CD4-positive, alpha-beta T cell treated with Interferon alpha-2 for 1 hour (primary cell): ENCODE data around the gene CHD8.
"Not testable (repeated sequence)": the region's sequence is repeated elsewhere in the genome, so short reads cannot be mapped to it uniquely, and the experiment has no call there.

Source experiments
- DNase-seq, 2 donors: peaks; one replicate each; pipeline ENCODE4 v3.0.0-alpha.2; 2020 to 2022

Gene CHD8

DNA sequence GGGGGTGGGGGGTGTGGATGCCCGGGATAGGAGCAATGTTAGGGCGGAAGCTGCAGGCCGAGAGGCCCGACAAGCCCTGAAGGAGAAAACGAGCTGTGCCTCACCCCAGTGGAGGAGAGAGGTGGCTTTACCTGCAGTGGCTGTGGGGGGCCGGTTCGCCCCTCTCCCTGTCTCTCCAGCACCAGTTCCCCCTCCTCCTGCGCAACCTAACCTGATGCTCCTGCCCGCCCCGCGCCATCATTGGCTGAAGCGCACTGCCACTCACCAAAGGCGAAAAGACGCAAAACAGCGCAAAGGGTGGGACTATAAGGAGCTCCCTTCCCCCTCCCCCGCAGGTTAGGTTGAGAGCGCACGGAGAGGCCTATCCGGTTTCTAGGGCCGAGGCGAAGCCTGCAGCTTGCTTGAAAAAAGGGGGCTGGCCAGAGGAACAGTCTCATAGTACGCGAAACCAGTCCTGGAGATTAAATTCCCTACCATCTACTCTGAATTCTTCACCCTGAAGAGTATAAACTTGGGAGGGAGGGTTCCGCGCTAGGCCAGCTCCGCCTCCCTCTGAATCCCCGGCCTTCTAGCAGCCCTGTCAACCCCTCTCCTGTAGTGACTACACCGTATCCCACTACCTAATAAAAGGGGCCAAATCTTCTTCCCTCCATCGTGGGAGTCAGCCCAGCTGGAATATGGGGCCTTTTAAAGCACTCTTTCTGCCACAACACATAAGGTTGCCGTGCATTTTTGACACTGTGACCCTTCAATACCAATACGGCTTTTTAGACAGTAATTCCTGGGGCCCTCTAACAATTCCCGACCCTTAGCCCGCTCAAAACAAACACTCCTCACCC lies 18.6 kb downstream of the CHD8 start:
- peak; percentile 98 to 99 for DNase-seq

DNA sequence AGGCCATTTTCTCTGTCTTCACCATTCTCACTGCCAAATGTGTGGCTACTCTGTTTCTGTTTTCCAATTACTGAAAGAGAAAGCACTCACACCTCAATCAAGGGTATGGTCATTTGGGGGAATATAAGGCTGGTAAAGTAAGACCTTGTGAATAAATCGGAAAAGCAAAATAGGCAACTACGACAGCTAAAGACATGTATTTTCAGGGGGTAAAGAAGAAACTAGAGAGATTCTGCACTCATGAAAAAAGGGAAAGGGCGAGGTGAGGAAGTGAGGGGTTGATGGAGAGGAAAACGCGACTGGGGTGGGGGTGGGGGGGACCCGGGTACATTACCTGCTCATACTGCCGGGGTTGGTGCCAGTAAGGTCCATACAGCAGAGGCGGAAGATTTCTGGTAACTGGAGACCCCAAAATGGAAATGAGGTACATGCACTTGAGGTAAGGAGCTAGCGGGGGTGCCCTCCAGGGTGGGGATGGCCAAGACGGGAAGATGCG lies 19.3 kb downstream of the CHD8 start:
- DNase-seq: no peak

DNA sequence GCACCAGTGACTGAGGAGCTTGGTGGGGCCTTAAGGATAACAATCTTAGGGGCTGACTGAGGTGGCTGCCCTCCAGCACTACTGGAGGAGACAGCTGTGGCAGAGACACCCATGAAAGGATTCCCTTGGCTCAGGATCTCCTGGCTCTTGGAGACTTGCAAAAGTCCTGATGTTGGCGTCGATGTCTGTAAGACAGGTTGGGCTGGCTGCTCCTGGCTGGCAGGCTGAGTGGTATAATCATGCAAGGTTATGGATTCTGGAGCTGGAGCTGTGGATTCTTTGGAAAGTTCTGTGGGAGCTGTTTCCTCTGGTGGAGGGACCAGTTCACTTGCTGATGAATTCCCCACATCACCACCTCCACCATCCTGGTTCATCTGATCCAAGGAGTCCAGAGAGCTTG lies 24.8 kb downstream of the CHD8 start:
- DNase-seq: no peak

DNA sequence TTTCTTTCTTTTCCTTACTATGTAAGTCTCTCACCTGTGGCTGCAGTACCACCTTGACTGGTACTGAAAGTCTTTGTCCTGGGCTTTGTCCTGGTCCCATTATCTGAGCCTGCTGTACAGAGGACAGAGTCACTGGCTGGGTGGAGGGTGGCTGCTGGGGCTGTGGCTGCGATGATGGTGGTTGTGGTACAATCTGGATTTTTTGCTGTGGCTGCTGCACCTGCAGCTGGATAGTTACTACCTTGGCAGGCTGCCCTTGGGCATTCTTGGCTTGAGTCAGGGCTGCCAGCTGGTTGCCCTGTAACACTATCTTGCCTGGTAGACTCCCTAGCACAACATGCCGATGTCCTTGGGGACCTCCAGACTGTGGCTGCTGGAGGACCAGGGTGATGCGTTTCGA lies 27.0 kb downstream of the CHD8 start:
- DNase-seq: no peak

DNA sequence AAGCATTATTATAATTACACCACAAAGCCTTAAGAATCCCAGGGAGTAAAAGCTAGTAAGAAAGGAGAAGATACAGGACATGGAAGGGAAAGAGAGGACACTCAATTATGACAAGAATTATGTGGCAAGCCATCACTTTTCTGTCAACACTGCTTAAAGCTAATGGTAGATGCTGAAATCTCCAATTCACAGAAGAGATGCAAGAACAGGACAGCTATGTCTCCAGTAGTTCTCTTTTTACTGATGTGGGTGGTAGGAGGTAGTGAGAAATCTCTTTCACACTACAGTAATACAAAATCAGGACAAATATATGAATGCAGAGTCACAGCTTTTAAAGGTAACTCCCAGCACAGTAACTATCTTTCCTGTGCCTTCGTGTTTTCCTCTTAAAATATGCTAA lies 29.2 kb downstream of the CHD8 start:
- DNase-seq: no peak

DNA sequence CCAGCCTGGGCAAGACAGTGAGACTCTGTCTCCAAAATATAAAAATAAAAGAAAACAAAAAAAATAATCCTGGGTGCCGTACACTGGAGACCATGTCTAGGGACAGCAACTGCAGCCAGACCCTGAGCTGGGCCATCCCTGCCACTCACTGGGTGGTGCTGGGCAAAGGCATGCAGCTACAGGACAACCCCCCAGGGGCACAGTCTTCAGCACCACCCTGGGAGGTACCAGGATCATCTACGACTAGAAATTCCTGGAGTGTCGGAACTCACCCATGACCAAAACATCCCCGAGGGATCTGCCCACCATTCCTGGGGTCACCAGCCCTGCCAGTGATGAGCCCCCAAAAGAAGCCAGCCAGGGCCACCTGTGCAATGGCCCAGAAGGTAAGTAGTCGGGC lies 36.4 kb downstream of the CHD8 start:
- DNase-seq: no peak

DNA sequence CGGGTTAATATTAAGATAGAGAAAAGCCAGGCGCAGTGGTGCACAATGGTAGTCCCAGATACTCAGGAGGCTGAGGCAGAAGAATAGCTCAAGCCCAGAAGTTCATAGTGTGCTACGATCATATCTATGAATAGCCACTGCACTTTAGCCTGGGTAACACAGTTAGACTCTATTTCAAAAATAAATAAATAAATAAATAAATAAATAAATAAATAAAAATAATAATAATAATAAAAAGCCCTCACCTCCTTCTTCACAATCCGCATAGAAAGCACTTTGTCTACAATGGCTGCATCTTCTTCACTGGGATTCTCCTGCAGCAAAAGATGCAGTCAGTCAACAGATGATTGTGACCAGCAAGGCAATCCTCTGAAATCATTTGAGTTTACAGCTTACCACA lies 40.6 kb downstream of the CHD8 start:
- no peak for DNase-seq

DNA sequence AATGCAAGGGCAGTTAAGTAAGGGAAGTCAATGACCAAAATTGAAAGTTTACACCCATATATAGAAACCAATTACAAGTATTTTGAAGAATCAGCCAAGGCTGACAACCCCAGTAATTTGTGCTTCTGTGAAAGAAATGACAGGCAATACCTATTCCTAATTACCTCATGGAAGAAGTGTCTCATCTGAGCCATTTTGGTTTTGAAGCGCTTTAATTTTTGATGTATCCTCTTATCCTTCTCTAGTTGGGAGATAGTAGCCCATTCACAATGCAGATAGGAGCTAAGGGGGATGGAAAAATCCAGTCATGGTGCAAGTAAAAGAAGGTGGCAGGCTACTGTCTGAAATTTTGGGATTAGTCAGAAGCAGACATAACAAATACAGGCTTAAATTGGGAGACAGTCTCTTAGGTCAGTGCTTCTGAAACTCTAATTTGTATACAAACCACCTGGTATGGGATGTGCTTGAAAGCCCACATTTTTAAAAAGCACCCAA lies 41.7 kb downstream of the CHD8 start:
- no peak for DNase-seq

DNA sequence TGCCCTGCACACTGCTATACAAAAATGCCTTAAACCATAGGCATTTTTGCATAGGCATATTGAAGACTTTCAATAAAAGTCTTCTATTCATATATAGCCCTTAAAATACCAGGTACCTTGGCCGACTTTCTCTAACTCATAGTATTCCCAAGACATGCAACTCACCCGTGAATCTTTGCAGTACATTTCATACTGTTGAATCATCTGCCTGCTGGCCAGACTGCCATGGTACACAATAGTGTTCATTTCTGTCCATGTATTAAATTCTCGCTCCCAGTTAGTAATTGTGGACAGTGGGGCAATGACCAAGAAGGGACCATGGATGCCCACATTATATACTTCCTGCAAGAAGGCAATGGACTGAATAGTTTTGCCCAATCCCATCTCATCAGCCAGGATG lies 47.8 kb downstream of the CHD8 start:
- no peak for DNase-seq

DNA sequence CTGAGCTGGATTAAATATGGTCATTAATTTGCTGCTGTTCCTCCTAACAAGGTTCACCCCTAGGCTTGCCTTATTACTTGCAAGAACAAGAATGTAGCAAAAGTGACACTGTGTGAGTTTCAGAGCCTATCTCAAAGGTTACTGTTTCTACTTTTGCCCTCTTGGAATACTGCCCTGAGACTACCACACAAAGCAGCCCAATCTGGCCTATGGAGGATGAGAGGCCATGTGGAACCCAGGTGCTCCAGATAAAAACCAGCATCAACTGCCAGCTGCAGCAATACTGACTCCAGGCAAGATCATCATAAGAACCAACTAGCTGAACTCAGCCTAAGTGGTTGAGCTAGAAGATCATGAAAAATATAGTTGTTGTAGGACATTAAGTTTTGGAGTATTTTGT lies 49.7 kb downstream of the CHD8 start:
- no peak for DNase-seq

DNA sequence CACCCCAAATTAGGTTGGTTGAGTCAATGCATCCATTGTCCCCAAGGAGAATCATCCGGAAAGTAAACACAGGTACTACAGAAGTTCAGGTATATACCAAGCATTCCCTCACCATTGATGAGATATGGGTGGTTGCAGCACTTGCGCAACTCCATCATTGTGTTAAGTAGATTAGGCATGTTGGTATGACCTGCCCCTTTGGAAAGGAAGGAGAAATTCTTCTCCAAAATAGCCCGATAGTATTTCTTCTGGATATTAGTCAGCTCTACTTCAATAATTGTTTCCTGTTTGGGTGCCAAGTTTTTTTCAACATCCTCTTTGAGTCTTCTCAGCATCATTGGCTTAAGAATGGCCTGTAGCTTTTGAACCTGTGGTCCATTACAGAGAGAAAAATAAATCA lies 50.8 kb downstream of the CHD8 start:
- DNase-seq: no peak

DNA sequence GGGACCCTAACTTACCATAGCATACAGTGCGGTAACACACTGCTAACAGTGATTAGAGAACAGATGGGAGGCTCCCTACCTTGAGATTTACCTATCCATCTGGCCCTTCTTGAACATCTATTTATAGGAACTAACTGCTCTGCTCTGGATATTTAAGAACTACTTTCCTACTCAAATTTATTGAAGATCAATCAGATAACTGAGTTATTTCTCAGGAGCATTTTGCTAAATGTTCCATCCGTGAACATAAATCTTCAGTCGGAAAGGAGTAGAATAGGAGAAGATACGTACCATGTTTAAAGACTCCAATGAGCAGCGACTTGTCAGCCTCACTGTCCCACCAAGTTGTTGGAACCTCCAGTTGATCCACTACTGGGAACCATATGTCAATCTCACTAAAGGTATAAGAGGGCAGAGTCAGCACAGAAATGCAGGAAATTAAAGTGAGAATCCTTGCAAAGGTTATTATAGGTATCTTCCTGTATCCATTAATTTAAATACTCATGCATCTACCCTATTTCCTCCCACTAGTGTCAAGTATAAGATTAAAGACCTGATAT lies 56.5 kb downstream of the CHD8 start:
- DNase-seq: no peak

DNA sequence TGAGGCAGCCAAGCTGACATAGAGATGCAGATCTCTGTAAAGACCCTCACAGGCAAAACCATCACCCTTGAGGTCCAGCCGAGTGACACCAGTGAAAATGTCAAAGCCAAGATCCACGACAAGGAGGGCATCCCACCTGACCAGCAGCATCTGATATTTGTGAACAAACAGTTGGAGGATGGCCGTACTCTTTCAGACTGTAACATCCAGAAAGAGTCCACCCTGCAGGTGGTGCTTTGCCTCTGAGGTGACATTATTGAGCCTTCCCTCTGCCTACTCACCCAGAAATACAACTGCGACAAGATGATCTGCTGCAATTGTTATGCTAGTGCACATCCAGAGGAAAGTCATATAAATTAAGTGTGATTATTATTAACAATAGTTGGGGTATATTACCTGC lies 57.0 kb downstream of the CHD8 start:
- no peak for DNase-seq

DNA sequence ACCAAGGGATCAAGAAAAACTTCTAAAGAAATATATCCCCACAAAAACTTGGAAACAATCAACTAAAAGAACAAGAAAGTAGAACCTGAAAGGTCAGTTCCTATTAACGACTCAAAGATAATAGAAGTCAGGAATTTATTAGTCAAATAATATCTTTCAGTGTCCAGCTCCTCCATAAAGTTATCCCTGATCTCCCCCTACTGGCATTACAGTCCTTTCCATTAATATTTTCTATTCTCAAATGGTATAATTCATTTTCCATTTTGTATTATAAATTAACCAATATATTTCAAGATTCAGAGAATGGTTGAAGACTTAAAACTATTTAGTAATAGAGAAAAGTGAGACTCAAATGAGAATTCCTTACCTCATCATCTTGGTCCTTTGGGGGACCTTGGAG lies 60.5 kb downstream of the CHD8 start:
- DNase-seq: no peak

DNA sequence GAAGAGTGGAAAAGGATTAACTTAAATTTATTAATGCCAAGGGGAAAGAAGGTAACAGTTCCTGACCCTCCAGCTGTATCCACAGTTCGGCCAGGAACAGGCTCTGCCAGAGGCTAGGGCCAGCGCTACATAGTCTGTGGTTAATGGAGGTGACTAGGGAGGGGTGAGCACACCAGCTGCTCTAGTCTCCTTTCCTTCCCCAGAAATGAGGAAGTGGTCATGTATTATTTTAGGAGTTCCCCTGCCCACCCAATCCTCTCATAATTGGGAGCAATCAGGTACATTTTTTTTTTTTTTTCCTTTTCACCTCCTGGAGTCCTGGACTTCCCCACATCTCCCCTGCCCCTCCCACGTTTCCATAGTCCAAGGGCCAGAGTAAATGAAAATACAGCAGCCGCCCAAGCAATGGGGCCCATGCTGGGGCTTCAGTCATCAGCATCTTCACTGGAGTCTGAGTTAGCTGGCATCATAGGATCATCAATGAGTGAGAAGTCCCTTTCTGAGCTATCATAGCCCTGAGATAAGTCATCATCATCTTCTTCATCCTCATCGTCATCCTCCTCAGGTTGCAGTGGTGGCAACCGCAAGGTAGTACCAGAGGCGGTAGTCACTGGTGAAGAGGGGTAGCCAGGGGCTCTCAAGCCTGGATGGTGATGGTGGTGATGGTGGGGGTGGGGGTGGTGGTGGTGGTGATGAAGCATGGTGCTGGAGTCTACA lies 70.6 kb downstream of the CHD8 start:
- DNase-seq: peak in 1 of 2 donors; percentile 17

DNA sequence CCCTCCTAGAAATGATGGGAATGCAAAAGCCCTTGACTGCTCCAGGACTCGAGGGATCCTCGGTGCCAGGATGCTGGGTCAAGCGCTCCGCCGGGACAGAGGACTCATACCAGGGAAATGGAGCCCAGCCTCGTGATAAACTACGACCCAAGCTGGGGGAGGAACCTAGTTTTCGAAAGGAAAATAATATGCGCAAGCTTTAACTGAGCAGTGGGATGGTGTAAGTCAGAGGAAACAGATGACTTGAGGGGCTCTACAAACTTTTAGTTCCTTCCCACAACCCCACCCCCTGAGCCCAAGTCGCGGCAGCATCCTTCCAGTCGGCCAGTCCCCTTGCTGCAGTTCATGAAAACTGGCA lies 71.5 kb downstream of the CHD8 start:
- no peak for DNase-seq

DNA sequence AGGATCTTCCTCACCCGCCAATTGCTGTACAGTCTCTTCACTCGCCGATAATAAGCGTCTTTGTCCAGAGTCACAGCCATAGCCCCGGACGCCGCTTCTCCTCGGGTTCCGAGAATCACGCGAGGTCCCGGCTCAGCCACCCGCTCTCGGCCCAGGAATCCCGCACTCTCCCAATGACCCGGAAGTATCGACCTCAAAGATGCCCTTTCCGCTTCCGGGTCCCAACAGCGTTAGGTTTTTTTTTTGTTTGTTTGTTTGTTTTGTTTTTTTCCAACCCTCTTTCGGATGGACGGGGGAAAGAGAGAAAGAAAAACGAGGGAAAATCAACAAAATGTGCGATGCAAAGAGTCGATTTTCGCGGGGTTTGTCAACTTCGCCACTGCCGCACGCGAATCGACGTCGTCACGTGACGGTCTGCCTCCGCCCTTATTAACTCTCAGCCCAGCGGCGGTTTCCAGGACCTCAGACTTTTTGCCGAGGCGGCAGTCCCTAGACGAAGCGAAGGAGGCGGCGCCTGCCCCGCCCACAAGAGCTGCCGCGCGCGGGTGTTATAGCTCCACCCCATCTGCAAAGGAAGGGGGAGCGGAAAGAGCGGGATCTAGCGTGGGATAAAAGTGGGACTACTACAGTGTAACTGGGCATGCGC lies 72.0 kb downstream of the CHD8 start, which contains the start of gene SUPT16H:
SUPT16H (minus strand) TSS at position 172 of the 646 bp plus-strand sequence; CDS start at position 80, 92 bp downstream.
- peak; percentile 91 to 94 for DNase-seq

DNA sequence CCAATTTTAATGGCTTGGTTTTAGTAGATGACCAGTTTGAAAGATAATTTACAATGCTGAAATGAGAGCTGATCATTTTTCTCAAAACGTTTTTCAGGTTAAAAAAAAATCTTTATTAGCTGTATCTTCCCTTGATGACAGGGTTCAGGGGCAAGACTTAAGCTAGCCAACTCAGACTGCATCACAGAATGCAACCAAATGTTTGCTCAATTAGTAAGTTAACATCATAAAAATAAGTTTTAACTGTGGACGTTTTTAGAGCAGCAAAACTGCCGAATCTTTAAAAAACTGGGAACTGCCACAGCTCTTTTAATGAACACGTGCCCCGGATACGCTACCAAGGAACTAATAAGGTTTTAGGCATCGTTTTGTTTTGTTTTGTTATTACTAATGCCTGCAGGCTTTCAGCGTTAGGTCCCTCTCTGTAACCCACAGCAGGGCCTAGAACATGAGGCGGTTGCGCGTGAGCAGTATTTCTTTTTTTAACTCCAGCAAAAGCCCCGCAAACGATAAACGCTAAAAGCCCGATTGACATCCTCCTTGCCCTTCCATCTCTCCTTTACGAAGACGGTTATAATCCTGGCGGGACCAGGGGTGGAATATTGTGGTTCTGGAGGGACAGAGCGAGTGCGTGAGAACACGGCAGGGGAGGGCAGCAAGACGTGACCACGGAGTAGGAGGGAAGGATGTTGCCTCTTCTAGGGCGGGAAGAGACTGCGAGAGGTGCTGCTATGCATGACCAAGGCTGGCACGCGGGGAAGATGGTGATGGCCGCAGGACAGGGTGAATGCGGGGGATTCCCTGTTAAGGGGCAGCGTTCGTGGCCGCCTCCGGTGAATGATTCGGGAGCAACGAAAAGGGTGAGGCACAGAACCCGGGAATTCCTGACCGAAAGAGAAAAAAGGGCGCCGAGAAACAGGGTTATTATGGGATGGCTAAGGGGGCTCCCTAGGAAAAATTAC lies 72.8 kb downstream of the CHD8 start:
- DNase-seq: peak; percentile 15 to 49

DNA sequence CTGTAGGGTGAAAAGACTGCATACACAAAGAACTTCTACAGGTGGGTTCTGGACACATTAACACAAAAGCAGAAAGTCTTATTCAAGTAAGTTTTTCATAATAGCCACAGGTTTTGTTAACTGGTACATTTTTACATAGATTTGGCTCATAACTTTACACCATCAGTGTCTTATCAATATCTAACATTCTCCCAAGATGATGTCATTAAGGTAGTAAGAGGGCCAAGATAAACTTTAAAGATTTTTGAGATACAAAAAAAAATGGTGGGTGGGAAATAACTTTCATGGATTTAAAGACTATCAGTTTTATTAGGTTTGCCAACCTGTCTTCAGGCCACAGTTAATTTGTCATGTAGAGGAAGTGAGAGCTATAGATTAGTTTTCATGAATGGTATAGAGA lies 73.8 kb downstream of the CHD8 start:
- DNase-seq: no peak

DNA sequence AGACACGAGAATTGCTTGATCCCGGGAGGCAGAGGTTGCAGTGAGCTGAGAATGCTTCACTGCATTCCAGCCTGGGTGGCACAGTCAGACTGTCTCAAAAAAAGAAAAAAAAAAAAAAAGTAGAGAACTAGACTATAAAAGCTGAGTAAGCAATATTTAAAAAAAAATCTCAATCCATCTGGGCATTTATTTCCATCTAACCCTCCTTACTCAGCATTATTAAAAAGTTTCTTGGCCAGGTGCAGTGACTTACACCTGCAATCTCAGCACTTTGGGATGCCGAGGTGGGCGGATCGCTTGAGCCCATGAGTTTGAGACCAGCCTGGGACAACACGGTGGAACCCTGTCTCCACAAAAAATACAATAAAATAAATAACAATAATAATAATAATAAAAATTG lies 76.6 kb downstream of the CHD8 start:
- no peak for DNase-seq

DNA sequence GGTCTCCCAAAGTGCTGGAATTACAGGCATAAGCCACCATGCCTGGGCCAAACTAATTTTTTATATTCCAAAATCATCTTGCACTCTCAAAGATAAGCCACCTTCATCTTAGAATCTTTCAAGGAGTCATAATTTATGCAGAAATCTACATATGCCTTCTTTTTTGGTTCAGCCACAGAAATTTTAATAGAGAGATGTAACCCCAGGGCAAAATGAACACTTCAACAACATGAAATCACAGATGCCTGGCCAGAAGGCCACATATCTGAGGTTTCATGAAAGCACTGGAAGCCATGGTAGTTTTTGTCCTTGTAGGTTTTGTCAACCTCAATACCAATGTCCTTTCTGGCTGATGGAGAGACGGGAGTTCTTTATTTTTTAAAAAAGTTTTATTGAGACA lies 81.9 kb downstream of the CHD8 start:
- DNase-seq: no peak

DNA sequence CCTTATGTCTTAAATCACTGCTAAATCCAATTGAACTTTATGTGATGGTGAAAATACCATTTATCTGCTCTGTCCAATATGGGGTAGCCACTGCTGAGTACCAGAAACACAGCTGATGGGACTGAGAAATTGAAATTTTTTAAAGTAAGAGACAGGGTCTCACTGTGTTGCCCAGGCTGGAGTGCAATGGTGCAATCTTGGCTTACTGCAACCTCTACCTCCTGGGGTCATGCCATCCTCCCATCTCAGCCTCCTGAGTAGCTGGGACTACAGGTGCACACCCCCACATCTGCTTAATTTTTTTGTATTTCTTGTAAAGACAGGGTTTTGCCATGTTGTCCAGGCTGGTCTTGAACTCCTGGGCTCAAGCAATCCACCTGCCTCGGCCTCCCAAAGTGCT lies 83.1 kb downstream of the CHD8 start:
- not testable (repeated sequence) for DNase-seq
